ENCODE data around the gene ATP12A.

The ATP12A gene

GRCh38 chr13:24727731-24728601 lies 47.8 kb downstream of the ATP12A start:
- no peak for TF ChIP-seq REST (IDR thresholded peaks at IDR 0.05; ENCODE audit: insufficient read depth in 1 of 2, low read depth in 2 of 2, low read length in 2 of 2)
- TF ChIP-seq SIN3A (IDR thresholded peaks at IDR 0.05; ENCODE audit: borderline replicate concordance, insufficient read depth, low read length) = no peak

DNA sequence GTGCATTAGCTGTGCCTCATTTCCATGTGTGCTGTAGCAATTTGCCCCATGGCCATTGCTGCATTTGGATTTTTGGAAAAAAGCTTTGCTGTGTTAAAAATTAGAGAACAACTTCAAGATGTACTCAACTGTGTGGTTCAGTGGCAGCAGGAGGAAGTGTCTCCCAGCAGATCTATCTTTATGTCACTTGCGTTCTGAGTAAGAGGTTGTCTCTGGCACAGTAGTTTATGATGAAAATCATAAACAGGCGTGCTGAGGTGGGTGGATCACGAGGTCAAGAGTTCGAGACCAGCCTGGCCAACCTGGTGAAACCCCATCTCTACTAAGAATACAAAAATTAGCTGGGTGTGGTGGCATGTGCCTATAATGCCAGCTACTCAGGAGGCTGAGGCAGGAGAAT lies 54.7 kb downstream of the ATP12A start:
- TF ChIP-seq SIN3A (IDR thresholded peaks at IDR 0.05; ENCODE audit: borderline replicate concordance, insufficient read depth, low read length) (no peak), TAF1 (IDR thresholded peaks at IDR 0.05; ENCODE audit: borderline replicate concordance, insufficient read depth, low read length) (no peak), POLR2AphosphoS5 (IDR thresholded peaks at IDR 0.05; ENCODE audit: low read depth, low read length) (no peak), FOXP2 (optimal IDR thresholded peaks at IDR 0.05; ENCODE audit: borderline replicate concordance, extremely low read depth, extremely low read length, insufficient read depth) (no peak), REST (IDR thresholded peaks at IDR 0.05; ENCODE audit: insufficient read depth in 1 of 2, low read depth in 2 of 2, low read length in 2 of 2) (no peak)

DNA sequence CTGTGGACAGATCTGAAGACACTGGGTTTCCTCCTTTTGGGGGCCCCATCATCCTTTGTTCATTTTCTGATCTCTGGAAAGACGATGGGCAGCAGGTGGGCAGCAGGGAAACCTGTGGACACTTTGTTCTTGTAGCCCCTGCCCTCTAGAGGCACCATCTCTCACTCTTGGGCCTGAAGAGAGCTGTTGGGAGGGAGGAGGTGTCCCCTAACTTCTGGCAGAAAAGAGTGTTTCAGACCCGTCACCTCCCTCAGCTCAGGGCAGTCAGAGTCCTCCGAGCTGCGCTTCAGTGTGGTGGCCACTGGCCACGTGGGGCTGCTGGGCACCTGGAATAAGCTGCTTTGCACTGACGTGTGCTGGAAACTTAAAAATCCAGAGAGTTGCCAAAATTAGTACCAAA lies 56.8 kb downstream of the ATP12A start:
- TF ChIP-seq SIN3A (IDR thresholded peaks at IDR 0.05; ENCODE audit: borderline replicate concordance, insufficient read depth, low read length) (no peak), POLR2AphosphoS5 (IDR thresholded peaks at IDR 0.05; ENCODE audit: low read depth, low read length) (no peak), REST (IDR thresholded peaks at IDR 0.05; ENCODE audit: insufficient read depth in 1 of 2, low read depth in 2 of 2, low read length in 2 of 2) (no peak), TAF1 (IDR thresholded peaks at IDR 0.05; ENCODE audit: borderline replicate concordance, insufficient read depth, low read length) (no peak), FOXP2 (optimal IDR thresholded peaks at IDR 0.05; ENCODE audit: borderline replicate concordance, extremely low read depth, extremely low read length, insufficient read depth) (no peak)

GRCh38 chr13:24738366-24738847 lies 58.2 kb downstream of the ATP12A start:
- no peak for TF ChIP-seq TAF1 (IDR thresholded peaks at IDR 0.05; ENCODE audit: borderline replicate concordance, insufficient read depth, low read length)
- TF ChIP-seq SIN3A (IDR thresholded peaks at IDR 0.05; ENCODE audit: borderline replicate concordance, insufficient read depth, low read length) = no peak
- TF ChIP-seq POLR2AphosphoS5 (IDR thresholded peaks at IDR 0.05; ENCODE audit: low read depth, low read length) = no peak
- TF ChIP-seq REST (IDR thresholded peaks at IDR 0.05; ENCODE audit: insufficient read depth in 1 of 2, low read depth in 2 of 2, low read length in 2 of 2) = no peak
- TF ChIP-seq FOXP2 (optimal IDR thresholded peaks at IDR 0.05; ENCODE audit: borderline replicate concordance, extremely low read depth, extremely low read length, insufficient read depth) = no peak

All from PFSK-1 (cell line).